ENCODE results near the gene CNP. TPM values are rescaled to one million over a fixed set of nuclear protein-coding genes. Genes with fewer than 3 reads are reported as not detected.

CNP gene
- total RNA-seq, 1 experiment from 2014 or later, result 51.2 TPM

DNA sequence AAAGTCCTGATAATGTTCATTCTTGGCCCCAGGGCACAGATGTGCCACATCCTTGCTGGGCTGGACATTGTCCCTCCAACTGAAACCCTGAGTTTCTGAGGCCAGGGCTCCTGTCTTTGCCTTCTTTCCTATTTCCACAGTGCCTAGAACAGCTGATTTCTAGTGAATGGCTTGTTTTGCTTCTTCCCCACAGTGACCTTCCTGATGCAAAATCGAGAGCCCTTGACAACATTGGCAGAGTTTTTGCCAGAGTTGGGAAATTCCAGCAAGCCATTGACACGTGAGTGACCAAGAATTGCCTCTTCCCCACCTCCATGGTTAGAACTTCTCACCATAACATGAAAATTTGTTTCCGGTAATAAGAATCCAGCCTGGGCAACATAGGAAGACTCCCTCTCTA lies 21.7 kb upstream of the CNP start:
- CTCF ChIA-PET, result no interaction called here

More for the DNA sequence above, 21.7 kb upstream of the CNP start:
- DNase-seq (ENCODE audit: low read depth, low spot score), result no peak
- no peaks in the 10 kb centered on the region for H3K79me2 ChIP-seq (ENCODE audit: insufficient read depth, low read length)
- H2AFZ ChIP-seq (ENCODE audit: low read depth, low read length, poor library complexity, severe bottlenecking), result no peak overlapping the region
- intact Hi-C loops (cut with micrococcal nuclease), result no loop called here
- no peaks in the 10 kb centered on the region for H3K27me3 ChIP-seq (ENCODE audit: insufficient read depth, low read length)
- H3K4me2 ChIP-seq (ENCODE audit: low read length), result no peak overlapping the region
- no TSS peak for BruUV-seq (replicated peaks)
- no peak for TF ChIP-seq RAD21 (IDR thresholded peaks at IDR 0.05; ENCODE audit: low read depth)
- TF ChIP-seq CBX3 (IDR thresholded peaks at IDR 0.05; ENCODE audit: low read depth), result no peak
- TF ChIP-seq, protein P1, sequence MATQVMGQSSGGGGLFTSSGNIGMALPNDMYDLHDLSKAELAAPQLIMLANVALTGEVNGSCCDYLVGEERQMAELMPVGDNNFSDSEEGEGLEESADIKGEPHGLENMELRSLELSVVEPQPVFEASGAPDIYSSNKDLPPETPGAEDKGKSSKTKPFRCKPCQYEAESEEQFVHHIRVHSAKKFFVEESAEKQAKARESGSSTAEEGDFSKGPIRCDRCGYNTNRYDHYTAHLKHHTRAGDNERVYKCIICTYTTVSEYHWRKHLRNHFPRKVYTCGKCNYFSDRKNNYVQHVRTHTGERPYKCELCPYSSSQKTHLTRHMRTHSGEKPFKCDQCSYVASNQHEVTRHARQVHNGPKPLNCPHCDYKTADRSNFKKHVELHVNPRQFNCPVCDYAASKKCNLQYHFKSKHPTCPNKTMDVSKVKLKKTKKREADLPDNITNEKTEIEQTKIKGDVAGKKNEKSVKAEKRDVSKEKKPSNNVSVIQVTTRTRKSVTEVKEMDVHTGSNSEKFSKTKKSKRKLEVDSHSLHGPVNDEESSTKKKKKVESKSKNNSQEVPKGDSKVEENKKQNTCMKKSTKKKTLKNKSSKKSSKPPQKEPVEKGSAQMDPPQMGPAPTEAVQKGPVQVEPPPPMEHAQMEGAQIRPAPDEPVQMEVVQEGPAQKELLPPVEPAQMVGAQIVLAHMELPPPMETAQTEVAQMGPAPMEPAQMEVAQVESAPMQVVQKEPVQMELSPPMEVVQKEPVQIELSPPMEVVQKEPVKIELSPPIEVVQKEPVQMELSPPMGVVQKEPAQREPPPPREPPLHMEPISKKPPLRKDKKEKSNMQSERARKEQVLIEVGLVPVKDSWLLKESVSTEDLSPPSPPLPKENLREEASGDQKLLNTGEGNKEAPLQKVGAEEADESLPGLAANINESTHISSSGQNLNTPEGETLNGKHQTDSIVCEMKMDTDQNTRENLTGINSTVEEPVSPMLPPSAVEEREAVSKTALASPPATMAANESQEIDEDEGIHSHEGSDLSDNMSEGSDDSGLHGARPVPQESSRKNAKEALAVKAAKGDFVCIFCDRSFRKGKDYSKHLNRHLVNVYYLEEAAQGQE (IDR thresholded peaks at IDR 0.05; ENCODE audit: low read depth), result no peak
- TF ChIP-seq, protein P2, sequence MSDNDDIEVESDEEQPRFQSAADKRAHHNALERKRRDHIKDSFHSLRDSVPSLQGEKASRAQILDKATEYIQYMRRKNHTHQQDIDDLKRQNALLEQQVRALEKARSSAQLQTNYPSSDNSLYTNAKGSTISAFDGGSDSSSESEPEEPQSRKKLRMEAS (IDR thresholded peaks at IDR 0.05), result no peak
- TF ChIP-seq, protein P3, sequence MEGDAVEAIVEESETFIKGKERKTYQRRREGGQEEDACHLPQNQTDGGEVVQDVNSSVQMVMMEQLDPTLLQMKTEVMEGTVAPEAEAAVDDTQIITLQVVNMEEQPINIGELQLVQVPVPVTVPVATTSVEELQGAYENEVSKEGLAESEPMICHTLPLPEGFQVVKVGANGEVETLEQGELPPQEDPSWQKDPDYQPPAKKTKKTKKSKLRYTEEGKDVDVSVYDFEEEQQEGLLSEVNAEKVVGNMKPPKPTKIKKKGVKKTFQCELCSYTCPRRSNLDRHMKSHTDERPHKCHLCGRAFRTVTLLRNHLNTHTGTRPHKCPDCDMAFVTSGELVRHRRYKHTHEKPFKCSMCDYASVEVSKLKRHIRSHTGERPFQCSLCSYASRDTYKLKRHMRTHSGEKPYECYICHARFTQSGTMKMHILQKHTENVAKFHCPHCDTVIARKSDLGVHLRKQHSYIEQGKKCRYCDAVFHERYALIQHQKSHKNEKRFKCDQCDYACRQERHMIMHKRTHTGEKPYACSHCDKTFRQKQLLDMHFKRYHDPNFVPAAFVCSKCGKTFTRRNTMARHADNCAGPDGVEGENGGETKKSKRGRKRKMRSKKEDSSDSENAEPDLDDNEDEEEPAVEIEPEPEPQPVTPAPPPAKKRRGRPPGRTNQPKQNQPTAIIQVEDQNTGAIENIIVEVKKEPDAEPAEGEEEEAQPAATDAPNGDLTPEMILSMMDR (IDR thresholded peaks at IDR 0.05 in 2 of 3, conservative IDR thresholded peaks at IDR 0.05 in 1 of 3; ENCODE audit: borderline replicate concordance in 1 of 3, insufficient read depth in 1 of 3, low read depth in 2 of 3, low read length in 2 of 3), result no peak
- TF ChIP-seq ELF1 (IDR thresholded peaks at IDR 0.05; ENCODE audit: borderline replicate concordance, low read depth), result no peak
- no peak for TF ChIP-seq YY1 (IDR thresholded peaks at IDR 0.05; ENCODE audit: extremely low read depth, insufficient replicate concordance, low read depth, low read length)
- TF ChIP-seq CEBPB (IDR thresholded peaks at IDR 0.05; ENCODE audit: low read depth), result no peak
- no peak for TF ChIP-seq POLR2AphosphoS5 (IDR thresholded peaks at IDR 0.05; ENCODE audit: low read depth, low read length)
- TF ChIP-seq EGR1 (IDR thresholded peaks at IDR 0.05; ENCODE audit: low read depth), result no peak
- TF ChIP-seq TCF7L2 (IDR thresholded peaks at IDR 0.05; ENCODE audit: borderline replicate concordance, extremely low read depth, insufficient read depth, insufficient read length), result no peak
- no peak for TF ChIP-seq ZFX (IDR thresholded peaks at IDR 0.05)
- no peak for TF ChIP-seq JUND (IDR thresholded peaks at IDR 0.05)
- no peak for TF ChIP-seq EZH2phosphoT487 (IDR thresholded peaks at IDR 0.05; ENCODE audit: borderline replicate concordance)
- TF ChIP-seq, protein P4, sequence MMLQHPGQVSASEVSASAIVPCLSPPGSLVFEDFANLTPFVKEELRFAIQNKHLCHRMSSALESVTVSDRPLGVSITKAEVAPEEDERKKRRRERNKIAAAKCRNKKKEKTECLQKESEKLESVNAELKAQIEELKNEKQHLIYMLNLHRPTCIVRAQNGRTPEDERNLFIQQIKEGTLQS (IDR thresholded peaks at IDR 0.05), result no peak
- TF ChIP-seq EZH2 (IDR thresholded peaks at IDR 0.05), result no peak
- no peaks in the 10 kb centered on the region for H3K9me3 ChIP-seq (ENCODE audit: control insufficient read depth in 1 of 2, insufficient read depth in 1 of 2, low read depth in 1 of 2, low read length in 2 of 2)
- peaks cover 5 to 18% of the 10 kb centered on the region in 2 experiments; a peak in 3 of 4 replicates for H3K4me1 ChIP-seq (ENCODE audit: control insufficient read depth in 1 of 2, insufficient read depth in 2 of 2, low read length in 2 of 2)
- no peak overlapping the region for H3K27ac ChIP-seq (ENCODE audit: low read depth, low read length)
- no peaks in the 10 kb centered on the region for H4K20me1 ChIP-seq (ENCODE audit: insufficient read depth)
- no peaks in the 10 kb centered on the region for H3K9me2 ChIP-seq (ENCODE audit: insufficient read depth)
- no peaks in the 10 kb centered on the region for H3K36me3 ChIP-seq (ENCODE audit: control insufficient read depth in 1 of 2, insufficient read depth in 2 of 2, low read length in 2 of 2)
- ATAC-seq, result no peak
- no peak overlapping the region for H3K4me3 ChIP-seq (replicated peaks in 1 of 2; ENCODE audit: low read depth in 1 of 2, low read length in 2 of 2)
- RAD21 ChIA-PET (ENCODE audit: low non-redundant PET in 1 of 2, low total read pairs in 2 of 2, uncharacterized antibody in 2 of 2, unreplicated experiment in 2 of 2), result no interaction called here
- H3K9ac ChIP-seq (ENCODE audit: low read length), result no peak overlapping the region
- POLR2A ChIA-PET, result no interaction called here
